Parathyroid adenoma (tissue), 2 donors: ENCODE measurements around the gene KRT3.

ENCODE experiments used
- H2AFZ ChIP-seq: fragments of 300-600 bp; sonication (generic); one replicate; pipeline ENCODE4 v1.7.0; 2017; ENCODE audit warnings: antibody characterized with exemption, mild to moderate bottlenecking
- H3K27ac ChIP-seq: fragments of 300-600 bp; sonication (generic); one replicate; pipeline ENCODE4 v1.7.0; 2017
- H3K27me3 ChIP-seq: fragments of 300-600 bp; sonication (generic); one replicate; pipeline ENCODE4 v1.7.0; 2017; ENCODE audit warnings: low read length; ENCODE audit not compliant: control insufficient read depth, insufficient read depth
- H3K36me3 ChIP-seq: fragments of 300-600 bp; sonication (generic); one replicate; pipeline ENCODE4 v1.7.0; 2017; ENCODE audit warnings: low read length; ENCODE audit not compliant: control insufficient read depth, insufficient read depth
- H3K4me1 ChIP-seq: fragments of 300-600 bp; sonication (generic); one replicate; pipeline ENCODE4 v1.7.0; 2017; ENCODE audit warnings: control low read depth
- H3K4me2 ChIP-seq: fragments of 300-600 bp; sonication (generic); one replicate; pipeline ENCODE4 v1.7.0; 2017; ENCODE audit warnings: low read length
- H3K4me3 ChIP-seq: fragments of 300-600 bp; sonication (generic); one replicate; pipeline ENCODE4 v1.7.0; 2017; ENCODE audit warnings: low read depth, low read length
- H3K79me2 ChIP-seq: fragments of 300-600 bp; sonication (generic); one replicate; pipeline ENCODE4 v1.7.0; 2017; ENCODE audit warnings: control low read depth
- H3K9ac ChIP-seq: fragments of 300-600 bp; sonication (generic); one replicate; pipeline ENCODE4 v1.7.0; 2017; ENCODE audit warnings: mild to moderate bottlenecking
- H3K9me3 ChIP-seq: fragments of 300-600 bp; sonication (generic); one replicate; pipeline ENCODE4 v1.7.0; 2017; ENCODE audit warnings: low read length; ENCODE audit not compliant: control insufficient read depth
- TF ChIP-seq, protein P1 (sequence below): fragments of 300-600 bp; sonication (generic); IDR thresholded peaks from one replicate; pipeline ENCODE4 v1.7.0; 2017; ENCODE audit warnings: antibody characterized with exemption, mild to moderate bottlenecking
- donor health status: primary hyperparathyroidism.

KRT3 gene

DNA sequence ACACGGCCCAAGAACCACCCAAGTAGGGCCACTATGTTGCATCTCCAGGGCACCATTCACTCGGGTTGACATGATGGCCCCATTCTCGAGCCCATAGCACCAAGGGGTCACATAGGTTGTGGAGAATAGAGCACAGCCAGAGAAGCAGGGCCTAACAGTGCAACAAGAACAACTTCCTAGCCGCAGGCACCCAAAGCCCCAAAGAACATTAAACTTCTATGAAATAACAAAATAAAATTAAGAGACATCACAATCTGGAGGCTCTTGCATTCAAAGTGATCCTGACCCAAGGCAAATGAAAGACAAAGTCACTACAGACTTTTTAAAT is 16.1 kb upstream of the KRT3 start:
- H3K27ac ChIP-seq, result no peak overlapping the region
- H3K36me3 ChIP-seq, result no peaks in the 10 kb centered on the region
- no peak overlapping the region for H2AFZ ChIP-seq
- H3K4me3 ChIP-seq, result no peak overlapping the region
- H3K4me2 ChIP-seq, result no peak overlapping the region
- no peaks in the 10 kb centered on the region for H3K4me1 ChIP-seq
- H3K27me3 ChIP-seq, result no peaks in the 10 kb centered on the region
- H3K79me2 ChIP-seq, result no peaks in the 10 kb centered on the region
- H3K9ac ChIP-seq, result no peak overlapping the region
- no peaks in the 10 kb centered on the region for H3K9me3 ChIP-seq
- TF ChIP-seq, protein P1, sequence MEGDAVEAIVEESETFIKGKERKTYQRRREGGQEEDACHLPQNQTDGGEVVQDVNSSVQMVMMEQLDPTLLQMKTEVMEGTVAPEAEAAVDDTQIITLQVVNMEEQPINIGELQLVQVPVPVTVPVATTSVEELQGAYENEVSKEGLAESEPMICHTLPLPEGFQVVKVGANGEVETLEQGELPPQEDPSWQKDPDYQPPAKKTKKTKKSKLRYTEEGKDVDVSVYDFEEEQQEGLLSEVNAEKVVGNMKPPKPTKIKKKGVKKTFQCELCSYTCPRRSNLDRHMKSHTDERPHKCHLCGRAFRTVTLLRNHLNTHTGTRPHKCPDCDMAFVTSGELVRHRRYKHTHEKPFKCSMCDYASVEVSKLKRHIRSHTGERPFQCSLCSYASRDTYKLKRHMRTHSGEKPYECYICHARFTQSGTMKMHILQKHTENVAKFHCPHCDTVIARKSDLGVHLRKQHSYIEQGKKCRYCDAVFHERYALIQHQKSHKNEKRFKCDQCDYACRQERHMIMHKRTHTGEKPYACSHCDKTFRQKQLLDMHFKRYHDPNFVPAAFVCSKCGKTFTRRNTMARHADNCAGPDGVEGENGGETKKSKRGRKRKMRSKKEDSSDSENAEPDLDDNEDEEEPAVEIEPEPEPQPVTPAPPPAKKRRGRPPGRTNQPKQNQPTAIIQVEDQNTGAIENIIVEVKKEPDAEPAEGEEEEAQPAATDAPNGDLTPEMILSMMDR, result no peak

DNA sequence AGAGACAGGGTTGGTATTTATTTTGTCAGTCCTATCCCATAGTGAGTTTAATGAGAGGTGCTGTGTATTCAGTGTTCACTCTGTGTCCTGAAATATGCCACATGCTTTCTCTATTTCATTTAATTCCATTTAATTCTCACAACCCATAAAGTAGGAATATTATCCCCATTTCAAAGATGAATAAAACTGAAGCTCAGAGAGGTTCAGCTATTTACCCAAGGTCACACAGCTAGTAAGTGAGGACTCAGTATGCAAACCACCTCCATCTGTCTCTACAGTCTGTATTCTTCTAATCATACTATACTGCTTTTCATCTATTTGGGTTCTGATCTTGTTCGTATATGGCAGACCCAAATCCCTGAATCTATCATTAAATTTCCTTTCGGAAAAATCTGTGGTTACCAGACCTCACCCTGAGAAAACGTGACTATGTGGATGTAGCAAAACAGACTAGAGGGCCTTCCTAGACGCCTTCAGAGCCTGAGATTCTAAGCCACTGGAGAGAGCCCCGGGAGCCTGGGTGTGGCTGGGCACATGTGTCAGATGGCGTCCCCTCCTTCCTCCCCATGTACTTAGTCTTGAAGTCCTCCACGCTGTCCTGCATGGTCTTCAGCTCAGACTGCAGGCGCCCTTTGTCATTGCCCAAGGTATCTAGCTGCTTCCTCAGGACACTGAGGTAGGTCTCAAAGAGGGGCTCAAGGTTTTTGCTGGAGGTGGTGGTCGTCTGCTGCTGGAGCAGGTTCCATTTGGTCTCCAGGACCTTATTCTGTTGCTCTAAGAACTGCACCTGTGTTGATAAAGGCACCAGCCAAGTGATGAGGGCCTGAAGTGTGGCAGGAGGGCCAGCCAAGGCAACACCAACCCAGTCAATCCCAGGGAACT is 15.5 kb upstream of the KRT3 start:
- Histone ChIP-seq H3K36me3 (no peaks in the 10 kb centered on the region), H3K79me2 (no peaks in the 10 kb centered on the region), H2AFZ (no peak overlapping the region), H3K4me2 (no peak overlapping the region), H3K27me3 (no peaks in the 10 kb centered on the region), H3K27ac (no peak overlapping the region), H3K9me3 (no peaks in the 10 kb centered on the region), H3K9ac (no peak overlapping the region), H3K4me3 (no peak overlapping the region), H3K4me1 (no peaks in the 10 kb centered on the region)
- TF ChIP-seq, protein P1, result no peak

DNA sequence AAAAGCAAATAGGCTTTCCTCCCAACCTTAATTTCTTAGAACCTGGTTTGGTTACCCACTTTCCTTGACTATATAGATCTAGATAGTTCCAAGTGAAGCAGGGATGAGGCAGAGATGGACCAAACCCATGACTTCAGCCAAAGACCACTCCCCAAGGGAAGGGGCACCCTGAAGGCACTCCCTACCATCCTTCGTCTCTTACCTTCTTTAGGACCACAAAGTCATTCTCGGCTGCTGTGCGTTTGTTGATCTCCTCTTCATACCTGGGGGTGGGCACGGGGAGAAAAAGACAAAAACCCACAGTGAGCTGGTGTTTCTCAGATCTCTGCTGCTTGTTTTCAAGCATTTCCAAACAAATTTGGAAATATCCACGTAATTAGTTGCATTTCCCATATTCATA is 14.6 kb upstream of the KRT3 start:
- no peaks in the 10 kb centered on the region for H3K27me3 ChIP-seq
- no peaks in the 10 kb centered on the region for H3K79me2 ChIP-seq
- no peak overlapping the region for H3K27ac ChIP-seq
- no peaks in the 10 kb centered on the region for H3K4me1 ChIP-seq
- H3K36me3 ChIP-seq, result no peaks in the 10 kb centered on the region
- TF ChIP-seq, protein P1, result no peak
- H3K9ac ChIP-seq, result no peak overlapping the region
- H3K9me3 ChIP-seq, result no peaks in the 10 kb centered on the region
- H3K4me3 ChIP-seq, result no peak overlapping the region
- no peak overlapping the region for H3K4me2 ChIP-seq
- no peak overlapping the region for H2AFZ ChIP-seq

DNA sequence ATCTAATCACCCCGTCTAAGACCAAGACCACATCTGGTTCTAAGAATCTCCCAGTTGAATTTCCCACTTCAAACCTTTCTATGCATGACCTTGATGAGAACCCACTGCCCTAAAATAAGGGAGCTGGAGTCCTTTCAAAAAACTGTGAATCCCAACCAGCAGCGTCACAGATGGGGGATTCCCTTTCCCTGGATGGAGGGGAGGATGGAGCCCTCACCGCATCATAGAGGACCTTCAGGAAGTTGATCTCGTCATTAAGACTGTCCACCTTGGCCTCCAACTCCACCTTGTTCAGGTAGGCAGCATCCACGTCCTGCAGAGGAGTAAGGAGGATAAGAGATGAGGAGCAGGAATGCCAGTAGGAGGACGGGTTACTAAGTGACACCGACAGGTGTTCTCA is 13.2 kb upstream of the KRT3 start:
- TF ChIP-seq, protein P1, result no peak
- H3K4me2 ChIP-seq, result no peak overlapping the region
- H3K27ac ChIP-seq, result no peak overlapping the region
- no peaks in the 10 kb centered on the region for H3K9me3 ChIP-seq
- H3K79me2 ChIP-seq, result no peaks in the 10 kb centered on the region
- H3K9ac ChIP-seq, result no peak overlapping the region
- H2AFZ ChIP-seq, result no peak overlapping the region
- H3K36me3 ChIP-seq, result no peaks in the 10 kb centered on the region
- no peaks in the 10 kb centered on the region for H3K27me3 ChIP-seq
- no peak overlapping the region for H3K4me3 ChIP-seq
- H3K4me1 ChIP-seq, result no peaks in the 10 kb centered on the region

DNA sequence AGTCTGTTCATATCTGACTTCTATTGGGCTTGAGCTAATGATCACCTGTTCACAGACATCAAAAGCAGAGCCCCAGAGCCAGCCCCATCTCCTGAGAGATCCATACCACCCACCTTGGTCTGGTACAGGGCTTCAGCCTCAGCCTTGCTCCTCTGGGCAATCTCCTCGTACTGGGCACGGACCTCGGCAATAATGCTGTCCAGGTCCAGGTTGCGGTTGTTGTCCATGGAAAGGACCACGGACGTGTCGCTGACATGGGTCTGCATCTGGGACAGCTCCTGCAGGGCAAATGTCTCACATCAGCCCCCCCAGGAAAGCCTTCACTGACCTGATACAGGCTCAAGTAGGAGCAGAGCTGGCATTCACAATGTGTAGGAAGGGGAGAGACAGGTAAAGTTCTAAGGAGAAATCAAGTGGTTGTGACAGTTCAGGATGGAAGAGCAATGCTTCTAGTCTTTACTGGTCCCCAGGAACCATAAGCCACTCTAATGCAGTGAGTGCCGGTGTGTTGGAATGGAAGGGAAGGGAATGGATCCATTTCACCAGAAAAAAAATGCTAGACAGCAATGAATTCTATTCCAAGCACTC is 12.8 kb upstream of the KRT3 start:
- no peaks in the 10 kb centered on the region for H3K79me2 ChIP-seq
- no peaks in the 10 kb centered on the region for H3K36me3 ChIP-seq
- no peak overlapping the region for H3K27ac ChIP-seq
- no peak overlapping the region for H3K4me3 ChIP-seq
- H3K9me3 ChIP-seq, result no peaks in the 10 kb centered on the region
- H2AFZ ChIP-seq, result no peak overlapping the region
- no peaks in the 10 kb centered on the region for H3K27me3 ChIP-seq
- TF ChIP-seq, protein P1, result no peak
- no peak overlapping the region for H3K9ac ChIP-seq
- H3K4me1 ChIP-seq, result no peaks in the 10 kb centered on the region
- no peak overlapping the region for H3K4me2 ChIP-seq
